Measurements from ENCODE around the gene ITPR1.

ITPR1 gene

GRCh38 chr3:4768021-4768420 lies 274.9 kb downstream of the ITPR1 start:
- Mint-ChIP-seq H3K36me3 (peaks cover 40 to 73% of the 10 kb centered on the region in 2 donors), H3K27me3 (no peaks in the 10 kb centered on the region), H3K4me1 (peaks cover 9 to 12% of the 10 kb centered on the region in 2 donors), H3K9me3 (no peaks in the 10 kb centered on the region), H3K27ac (peak overlapping the region; percentile 31), H3K4me3 (no peak overlapping the region)
- DNase-seq (no peak), ATAC-seq (replicated peaks) (no peak)

GRCh38 chr3:4768521-4768920 lies 275.4 kb downstream of the ITPR1 start:
- no peak overlapping the region for H3K4me3 Mint-ChIP-seq
- H3K27ac Mint-ChIP-seq = peak overlapping the region; percentile 21
- H3K4me1 Mint-ChIP-seq = peaks cover 9 to 13% of the 10 kb centered on the region in 2 donors
- peaks cover 40 to 72% of the 10 kb centered on the region in 2 donors for H3K36me3 Mint-ChIP-seq
- H3K27me3 Mint-ChIP-seq = no peaks in the 10 kb centered on the region
- DNase-seq (no peak), ATAC-seq (replicated peaks) (no peak)
- H3K9me3 Mint-ChIP-seq = no peaks in the 10 kb centered on the region

GRCh38 chr3:4770561-4770960 lies 277.4 kb downstream of the ITPR1 start:
- Mint-ChIP-seq H3K9me3 (no peaks in the 10 kb centered on the region), H3K27me3 (no peaks in the 10 kb centered on the region), H3K36me3 (peaks cover 38 to 68% of the 10 kb centered on the region in 2 donors), H3K4me1 (peaks cover 17 to 21% of the 10 kb centered on the region in 2 donors), H3K4me3 (no peak overlapping the region), H3K27ac (peak overlapping the region; percentile 81)
- ATAC-seq (replicated peaks) (no peak), DNase-seq (no peak)

- ATAC-seq (replicated peaks) = no peak
- Mint-ChIP-seq H3K9me3 (no peaks in the 10 kb centered on the region), H3K4me3 (no peak overlapping the region)
Measured at GRCh38 chr3:4771243-4771642, 278.1 kb downstream of the ITPR1 start.

GRCh38 chr3:4772171-4772804 lies 279.1 kb downstream of the ITPR1 start:
- Mint-ChIP-seq H3K27me3 (no peaks in the 10 kb centered on the region), H3K36me3 (peaks cover 48 to 62% of the 10 kb centered on the region in 2 donors), H3K27ac (peak overlapping the region; percentile 88), H3K4me3 (no peak overlapping the region), H3K9me3 (no peaks in the 10 kb centered on the region), H3K4me1 (peaks cover 32 to 38% of the 10 kb centered on the region in 2 donors)
- no peak for ATAC-seq (replicated peaks)
- no peak for DNase-seq

More at GRCh38 chr3:4771243-4771642, 278.1 kb downstream of the ITPR1 start:
- Mint-ChIP-seq H3K27me3 (no peaks in the 10 kb centered on the region), H3K36me3 (peaks cover 42 to 66% of the 10 kb centered on the region in 2 donors), H3K4me1 (peaks cover 23 to 28% of the 10 kb centered on the region in 2 donors), H3K27ac (peak overlapping the region; percentile 60)
- no peak for DNase-seq

DNA sequence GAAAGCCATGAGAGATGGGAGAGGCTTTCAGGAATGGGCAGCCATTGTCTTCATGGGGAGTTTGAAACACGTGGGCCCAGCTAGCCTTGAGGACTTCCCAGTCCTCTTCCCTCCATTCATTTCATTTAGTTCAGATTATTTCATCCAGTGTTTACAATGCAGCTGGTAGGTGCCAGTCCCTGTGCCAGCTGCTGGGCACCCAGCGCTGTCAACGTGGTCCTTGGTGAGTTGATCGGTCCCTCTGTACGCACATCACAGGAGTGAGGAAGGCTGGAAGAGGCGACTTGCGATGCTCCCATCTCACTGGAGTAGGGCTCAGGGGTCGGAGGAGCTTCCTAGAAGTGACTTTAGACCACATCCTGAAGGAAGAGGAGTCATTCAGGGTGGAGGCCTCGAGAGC lies 279.7 kb downstream of the ITPR1 start:
- no peak for DNase-seq
- ATAC-seq (replicated peaks) = no peak
- no peak overlapping the region for H3K4me3 Mint-ChIP-seq
- peak overlapping the region; percentile 88 for H3K27ac Mint-ChIP-seq
- no peaks in the 10 kb centered on the region for H3K9me3 Mint-ChIP-seq
- peaks cover 32 to 39% of the 10 kb centered on the region in 2 donors for H3K4me1 Mint-ChIP-seq
- peaks cover 45 to 58% of the 10 kb centered on the region in 2 donors for H3K36me3 Mint-ChIP-seq
- no peaks in the 10 kb centered on the region for H3K27me3 Mint-ChIP-seq

DNA sequence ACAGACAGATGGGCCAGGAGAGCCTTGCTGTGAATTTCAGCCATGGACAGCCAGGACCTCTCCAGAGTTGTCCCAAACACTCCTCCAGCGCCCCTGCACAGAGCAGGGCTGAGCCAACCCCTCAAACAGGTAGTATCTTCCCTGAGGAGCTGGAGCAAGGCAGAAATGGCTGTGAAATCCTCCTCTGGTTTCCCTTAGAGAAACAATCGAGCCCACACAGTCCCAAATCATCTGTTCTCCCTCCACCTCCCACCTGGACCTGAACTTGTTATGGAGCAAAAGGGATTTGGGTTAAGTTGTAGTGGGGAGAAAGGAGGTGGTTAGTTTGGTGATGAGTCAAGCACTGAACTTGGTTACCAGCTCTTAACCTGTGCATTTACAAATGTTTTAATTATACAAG lies 280.4 kb downstream of the ITPR1 start:
- Mint-ChIP-seq H3K27ac (peak overlapping the region; percentile 88), H3K36me3 (peaks cover 43 to 58% of the 10 kb centered on the region in 2 donors), H3K4me1 (peaks cover 33 to 39% of the 10 kb centered on the region in 2 donors), H3K4me3 (no peak overlapping the region), H3K27me3 (no peaks in the 10 kb centered on the region), H3K9me3 (no peaks in the 10 kb centered on the region)
- DNase-seq = no peak
- no peak for ATAC-seq (replicated peaks)

DNA sequence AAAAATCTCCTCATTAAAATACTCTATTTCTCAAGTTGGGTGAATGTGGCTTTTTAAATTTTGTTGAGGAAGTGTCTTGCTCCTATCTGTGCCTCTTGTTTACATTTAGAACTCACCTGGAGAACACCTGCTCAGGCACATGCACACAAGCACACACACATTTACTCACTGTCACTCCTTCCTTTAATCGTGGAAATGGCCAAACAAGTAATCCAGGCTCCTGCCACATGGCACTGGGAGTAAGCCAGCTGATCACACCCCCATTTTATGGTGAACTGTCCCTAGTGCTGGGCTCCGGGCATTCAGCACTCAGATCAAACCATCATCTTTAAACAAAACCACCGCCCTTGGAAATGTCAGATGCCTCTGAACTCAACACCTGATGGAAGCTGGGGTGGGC lies 281.4 kb downstream of the ITPR1 start:
- Mint-ChIP-seq H3K27ac (peak overlapping the region; percentile 96), H3K27me3 (no peaks in the 10 kb centered on the region), H3K36me3 (peaks cover 48 to 60% of the 10 kb centered on the region in 2 donors), H3K4me1 (peaks cover 37 to 39% of the 10 kb centered on the region in 2 donors), H3K9me3 (no peaks in the 10 kb centered on the region), H3K4me3 (no peak overlapping the region)
- DNase-seq (no peak), ATAC-seq (replicated peaks) (no peak)

GRCh38 chr3:4776399-4776979 lies 283.3 kb downstream of the ITPR1 start:
- H3K27ac Mint-ChIP-seq = peak overlapping the region; percentile 96
- DNase-seq = no peak
- ATAC-seq (replicated peaks) = peak in 1 of 2 donors; percentile 3
- peak overlapping the region; percentile 17 to 35 for H3K4me3 Mint-ChIP-seq
- H3K9me3 Mint-ChIP-seq = no peaks in the 10 kb centered on the region
- peaks cover 49 to 62% of the 10 kb centered on the region in 2 donors for H3K36me3 Mint-ChIP-seq
- H3K27me3 Mint-ChIP-seq = no peaks in the 10 kb centered on the region
- H3K4me1 Mint-ChIP-seq = peaks cover 30 to 40% of the 10 kb centered on the region in 2 donors

- DNase-seq (peak; percentile 54), ATAC-seq (replicated peaks) (peak; percentile 91 to 94)
- Mint-ChIP-seq H3K9me3 (no peaks in the 10 kb centered on the region), H3K27me3 (no peaks in the 10 kb centered on the region), H3K4me3 (peak overlapping the region; percentile 54 to 55), H3K4me1 (peaks cover 30 to 40% of the 10 kb centered on the region in 2 donors), H3K27ac (peak overlapping the region; percentile 96), H3K36me3 (peaks cover 47 to 65% of the 10 kb centered on the region in 2 donors)
Measured at GRCh38 chr3:4776980-4777581, 283.9 kb downstream of the ITPR1 start.

- Mint-ChIP-seq H3K27ac (no peak overlapping the region), H3K36me3 (peaks cover 54 to 67% of the 10 kb centered on the region in 2 donors), H3K9me3 (no peaks in the 10 kb centered on the region), H3K4me1 (peaks cover 30 to 33% of the 10 kb centered on the region in 2 donors), H3K4me3 (no peak overlapping the region), H3K27me3 (no peaks in the 10 kb centered on the region)
- no peak for DNase-seq
- no peak for ATAC-seq (replicated peaks)
Measured at GRCh38 chr3:4778119-4778518, 285.0 kb downstream of the ITPR1 start.

GRCh38 chr3:4778740-4779139 lies 285.6 kb downstream of the ITPR1 start:
- peak overlapping the region; percentile 11 for H3K27ac Mint-ChIP-seq
- DNase-seq (no peak), ATAC-seq (replicated peaks) (no peak)
- H3K27me3 Mint-ChIP-seq = no peaks in the 10 kb centered on the region
- no peaks in the 10 kb centered on the region for H3K9me3 Mint-ChIP-seq
- H3K36me3 Mint-ChIP-seq = peaks cover 55 to 68% of the 10 kb centered on the region in 2 donors
- H3K4me3 Mint-ChIP-seq = no peak overlapping the region
- peaks cover 30 to 33% of the 10 kb centered on the region in 2 donors for H3K4me1 Mint-ChIP-seq

DNA sequence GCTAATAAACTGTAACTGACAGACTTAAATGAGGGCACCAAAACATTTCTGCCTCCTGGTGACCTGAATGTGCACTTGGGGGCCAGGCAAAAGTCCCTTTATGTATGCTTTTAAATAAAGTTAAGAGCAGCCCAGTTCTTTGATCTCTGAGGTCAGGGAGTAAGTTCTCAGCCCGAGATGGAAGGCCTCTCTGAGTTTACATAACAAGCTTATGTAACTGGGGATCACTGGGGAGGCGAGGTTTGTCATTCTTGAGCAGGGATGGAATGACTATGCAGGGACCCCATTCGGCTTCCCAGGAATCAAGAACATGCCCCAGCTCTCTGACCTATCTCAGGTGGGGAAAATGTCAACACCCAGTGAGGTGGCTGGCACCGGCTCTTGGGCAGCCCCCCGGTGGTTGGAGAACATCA lies 287.4 kb downstream of the ITPR1 start:
- no peaks in the 10 kb centered on the region for H3K27me3 Mint-ChIP-seq
- peaks cover 58 to 70% of the 10 kb centered on the region in 2 donors for H3K36me3 Mint-ChIP-seq
- no peak overlapping the region for H3K4me3 Mint-ChIP-seq
- ATAC-seq (replicated peaks) = no peak
- no peak for DNase-seq
- peaks cover 22 to 23% of the 10 kb centered on the region in 2 donors for H3K4me1 Mint-ChIP-seq
- no peaks in the 10 kb centered on the region for H3K9me3 Mint-ChIP-seq
- H3K27ac Mint-ChIP-seq = peak overlapping the region; percentile 42

DNA sequence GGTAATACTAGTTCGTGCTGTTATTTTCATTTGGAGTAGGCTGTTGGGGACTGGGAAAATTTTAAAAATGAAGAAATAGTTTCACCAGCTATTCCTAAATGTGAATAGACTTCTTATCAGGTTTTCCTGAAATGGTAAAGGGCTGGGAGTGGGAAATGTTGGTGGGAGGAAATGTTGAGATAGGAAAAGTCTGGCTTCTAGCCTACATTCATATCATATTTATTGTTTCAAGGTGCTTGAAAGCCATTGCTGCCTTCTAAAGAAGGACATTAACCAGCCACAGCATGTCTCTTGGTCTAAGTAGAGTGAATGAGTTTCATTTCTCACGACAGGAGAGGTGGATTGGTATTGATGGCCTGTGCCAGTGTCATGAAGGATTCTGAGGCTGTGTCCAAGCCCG lies 288.9 kb downstream of the ITPR1 start:
- DNase-seq = no peak
- Mint-ChIP-seq H3K4me1 (peaks cover 8 to 9% of the 10 kb centered on the region in 2 donors), H3K27ac (no peak overlapping the region), H3K27me3 (no peaks in the 10 kb centered on the region), H3K4me3 (no peak overlapping the region), H3K9me3 (no peaks in the 10 kb centered on the region), H3K36me3 (peaks cover 59 to 75% of the 10 kb centered on the region in 2 donors)
- ATAC-seq (replicated peaks) = no peak

DNA sequence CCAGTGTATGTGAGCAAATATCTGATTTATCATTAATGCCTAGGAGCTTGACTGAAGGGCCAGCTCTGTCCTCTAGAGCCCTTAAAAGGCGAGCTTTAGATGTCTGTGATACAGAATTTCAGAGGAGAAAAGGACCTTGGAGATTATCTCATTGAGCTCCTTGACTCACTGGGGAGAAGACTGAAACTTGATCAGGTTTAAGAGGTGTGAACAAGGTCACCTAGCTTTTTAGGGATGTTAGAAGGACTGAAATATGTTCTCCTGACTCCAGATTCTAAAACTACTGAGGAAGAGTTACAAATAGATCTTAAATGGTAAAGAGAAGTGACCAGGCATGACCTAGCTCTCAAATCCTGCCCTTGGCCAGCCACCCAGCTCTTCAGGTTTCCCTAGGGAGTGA lies 292.4 kb downstream of the ITPR1 start:
- DNase-seq (no peak), ATAC-seq (replicated peaks) (no peak)
- Mint-ChIP-seq H3K4me3 (no peak overlapping the region), H3K4me1 (peaks cover 1 to 5% of the 10 kb centered on the region in 2 donors), H3K27ac (peak overlapping the region; percentile 75), H3K27me3 (no peaks in the 10 kb centered on the region), H3K36me3 (peaks cover 57 to 78% of the 10 kb centered on the region in 2 donors), H3K9me3 (peaks cover 0 to 1% of the 10 kb centered on the region in 2 donors)
